Tibial nerve (tissue), 4 donors: ENCODE measurements around the gene RCOR2. TPM values are rescaled to one million over a fixed set of nuclear protein-coding genes. Genes with fewer than 3 reads are reported as not detected.
"Not testable (repeated sequence)": the region's sequence is repeated elsewhere in the genome, so short reads cannot be mapped to it uniquely, and the experiment has no call there.

Source experiments
- DNase-seq, 2 donors: peaks; one replicate each; pipeline ENCODE4 v3.0.0-alpha.2; 2019; ENCODE audit warnings: low spot score in 2 of 2
- H3K27ac ChIP-seq, 4 donors: fragments of 200-600 bp; sonication (generic) in 3 of 4; one replicate each; pipeline ENCODE4 v1.5.1; 2017 to 2019; ENCODE audit warnings: mild to moderate bottlenecking in 1 of 4
- H3K27me3 ChIP-seq, 2 donors: fragments of 200-600 bp; sonication (generic) in 1 of 2; one replicate each; pipeline versions ENCODE4 v1.5.1 to v1.6.0; 2017 to 2019
- H3K36me3 ChIP-seq, 3 donors: fragments of 200-600 bp; sonication (generic); one replicate each; pipeline ENCODE4 v1.5.1; 2018 to 2019
- H3K4me1 ChIP-seq, 4 donors: fragments of 200-600 bp; sonication (generic) in 3 of 4; one replicate each; pipeline ENCODE4 v1.5.1; 2017 to 2019
- H3K4me3 ChIP-seq, 4 donors: fragments of 200-600 bp; sonication (generic) in 3 of 4; one replicate each; pipeline ENCODE4 v1.5.1; 2017 to 2019; ENCODE audit warnings: mild to moderate bottlenecking in 1 of 4, moderate library complexity in 1 of 4
- H3K9me3 ChIP-seq, 4 donors: fragments of 200-600 bp; sonication (generic) in 3 of 4; one replicate each; pipeline ENCODE4 v1.5.1; 2017 to 2019
- EP300 ChIP-seq, 2 donors: sonication (generic); formaldehyde crosslinking; IDR thresholded peaks; one replicate each; pipeline ENCODE4 v1.6.1; 2017; ENCODE audit warnings: antibody characterized with exemption in 2 of 2, mild to moderate bottlenecking in 1 of 2
- POLR2A ChIP-seq, 2 donors: fragments of 450-650 bp; IDR thresholded peaks; one replicate each; pipeline ENCODE4 v1.6.1; 2017; ENCODE audit warnings: antibody characterized with exemption in 2 of 2, mild to moderate bottlenecking in 2 of 2, moderate library complexity in 2 of 2
- WGBS, 2 donors: methylation state at CpG; one replicate each; pipeline ENCODE4 v1.1.5; 2018; 5-methylcytosine and 5-hydroxymethylcytosine counted together
- total RNA-seq, 4 donors: library from RNA; depleted of rRNA; stranded (reverse); fragments of >200 nt; gene quantifications; one replicate each; pipeline ENCODE4 v1.1.0, GENCODE V29; 2016
- TF ChIP-seq, protein P1 (sequence below), 5 experiments: fragments of 200-600 bp in 3 of 5; fragments of 450-650 bp in 2 of 5; sonication (generic) in 3 of 5; IDR thresholded peaks; one replicate each; pipeline ENCODE4 v1.5.1; 2016 to 2019; ENCODE audit warnings: antibody characterized with exemption in 5 of 5, mild to moderate bottlenecking in 3 of 5, moderate library complexity in 2 of 5

Gene RCOR2
- total RNA-seq, result 1 to 10 TPM in 1 of 4 donors, under 1 TPM in 1, not detected in 2; 0.22 to 1.6 TPM

DNA sequence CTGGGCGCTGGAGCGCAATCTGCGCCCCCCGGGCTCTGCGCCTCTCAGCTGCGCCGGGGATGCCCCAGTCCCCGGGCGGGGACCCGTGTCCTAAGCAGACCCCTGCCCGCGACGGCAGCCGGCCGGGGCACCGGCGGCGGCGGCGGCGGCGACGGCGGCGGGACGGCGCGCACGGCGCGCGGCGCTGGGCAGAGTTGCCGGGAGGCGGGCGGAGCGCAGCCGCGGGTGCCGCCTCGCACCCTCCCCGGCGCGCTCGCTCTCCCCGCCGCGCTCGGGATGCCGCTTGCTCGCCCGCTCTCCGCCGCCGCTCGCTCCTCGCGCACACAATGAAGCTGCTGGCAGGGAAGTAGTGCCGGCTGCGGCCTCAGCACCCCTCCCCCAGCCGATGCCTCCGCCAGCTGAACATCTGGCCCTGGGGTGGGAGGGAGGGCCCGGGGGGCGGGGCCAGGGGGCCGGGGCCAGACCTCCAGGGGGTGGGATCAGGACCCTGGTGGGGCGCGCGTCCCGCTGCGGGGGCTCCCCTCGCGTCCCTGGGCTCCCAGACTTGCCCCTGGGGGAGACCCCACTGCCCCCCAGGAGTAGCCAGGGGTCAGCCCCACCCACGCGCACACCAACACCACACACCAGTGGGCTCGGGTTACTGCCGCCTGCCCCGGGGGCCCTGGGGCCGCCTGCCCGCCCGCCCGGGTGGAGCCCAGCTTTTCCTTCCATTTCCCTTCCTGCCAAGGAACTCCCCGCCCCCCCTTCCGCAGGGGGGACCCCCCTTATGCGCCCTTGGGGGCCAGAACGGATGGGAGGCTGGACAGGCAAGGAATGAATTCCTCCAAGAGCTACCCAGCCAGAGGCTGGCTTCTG is at the start of gene RCOR2:
TSS of gene RCOR2 (minus strand) at position 328 of the 855 bp plus-strand sequence. CDS start 708 bp downstream, outside the sequence.
- peak; percentile 42 to 47 for DNase-seq
- Histone ChIP-seq H3K4me3 (peak within 1 kb of the TSS; percentile 27 to 60 (median 52)), H3K36me3 (no peaks in the 10 kb centered on the region), H3K27ac (peak within 1 kb of the TSS in 3 of 4 donors; percentile 59 to 80 (median 61)), H3K4me1 (peaks cover 0 to 56% (median 42%) of the 10 kb centered on the region in 4 donors), H3K9me3 (no peaks in the 10 kb centered on the region), H3K27me3 (no peaks in the 10 kb centered on the region)
- WGBS, 2 donors, result 0 to 1% methylated on average over 12 to 18 of the region's 85 CpGs
- TF ChIP-seq, protein P1, sequence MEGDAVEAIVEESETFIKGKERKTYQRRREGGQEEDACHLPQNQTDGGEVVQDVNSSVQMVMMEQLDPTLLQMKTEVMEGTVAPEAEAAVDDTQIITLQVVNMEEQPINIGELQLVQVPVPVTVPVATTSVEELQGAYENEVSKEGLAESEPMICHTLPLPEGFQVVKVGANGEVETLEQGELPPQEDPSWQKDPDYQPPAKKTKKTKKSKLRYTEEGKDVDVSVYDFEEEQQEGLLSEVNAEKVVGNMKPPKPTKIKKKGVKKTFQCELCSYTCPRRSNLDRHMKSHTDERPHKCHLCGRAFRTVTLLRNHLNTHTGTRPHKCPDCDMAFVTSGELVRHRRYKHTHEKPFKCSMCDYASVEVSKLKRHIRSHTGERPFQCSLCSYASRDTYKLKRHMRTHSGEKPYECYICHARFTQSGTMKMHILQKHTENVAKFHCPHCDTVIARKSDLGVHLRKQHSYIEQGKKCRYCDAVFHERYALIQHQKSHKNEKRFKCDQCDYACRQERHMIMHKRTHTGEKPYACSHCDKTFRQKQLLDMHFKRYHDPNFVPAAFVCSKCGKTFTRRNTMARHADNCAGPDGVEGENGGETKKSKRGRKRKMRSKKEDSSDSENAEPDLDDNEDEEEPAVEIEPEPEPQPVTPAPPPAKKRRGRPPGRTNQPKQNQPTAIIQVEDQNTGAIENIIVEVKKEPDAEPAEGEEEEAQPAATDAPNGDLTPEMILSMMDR (IDR thresholded peaks at IDR 0.05), result no peak
- TF ChIP-seq EP300 (IDR thresholded peaks at IDR 0.05) (peak in 1 of 2 donors; percentile 11), POLR2A (IDR thresholded peaks at IDR 0.05) (no peak)

- Histone ChIP-seq H3K27me3 (peaks cover 0 to 30% of the 10 kb centered on the region in 2 donors), H3K4me1 (peaks cover 0 to 3% (median 0%) of the 10 kb centered on the region in 4 donors), H3K27ac (no peak overlapping the region), H3K9me3 (no peaks in the 10 kb centered on the region), H3K36me3 (no peaks in the 10 kb centered on the region), H3K4me3 (no peak overlapping the region)
- no peak for DNase-seq
- TF ChIP-seq, protein P1 (IDR thresholded peaks at IDR 0.05), result no peak
- TF ChIP-seq POLR2A (IDR thresholded peaks at IDR 0.05), result no peak
- no peak for TF ChIP-seq EP300 (IDR thresholded peaks at IDR 0.05)
- WGBS, 2 donors, result 93 to 96% methylated on average over 1 of the region's 1 CpG
Measured at GRCh38 chr11:63966444-63966843, 49.5 kb upstream of the RCOR2 start.

DNA sequence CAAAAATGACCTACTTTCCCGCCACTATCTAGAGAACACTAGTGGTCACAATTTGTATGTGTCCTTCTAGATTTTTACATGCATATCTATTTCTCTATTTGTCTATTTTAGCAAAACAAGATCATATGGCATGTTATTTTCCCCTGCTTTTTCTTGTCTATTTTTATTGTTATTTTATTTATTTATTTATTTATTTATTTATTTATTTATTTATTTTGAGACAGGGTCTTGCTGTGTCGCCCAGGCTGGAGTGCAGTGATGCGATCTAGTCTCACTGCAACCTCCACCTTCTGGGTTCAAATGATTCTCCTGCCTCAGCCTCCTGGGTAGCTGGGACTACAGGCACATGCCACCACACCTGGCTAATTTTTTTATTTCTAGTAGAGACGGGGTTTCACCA is 46.9 kb upstream of the RCOR2 start:
- H3K27ac ChIP-seq, DNase-seq, H3K9me3 ChIP-seq, H3K4me3 ChIP-seq, H3K4me1 ChIP-seq, H3K36me3 ChIP-seq: not testable (repeated sequence)
- H3K27me3 ChIP-seq, result peaks cover 0 to 15% of the 10 kb centered on the region in 2 donors
- WGBS, 2 donors, result 93 to 94% methylated on average over 4 of the region's 4 CpGs

GRCh38 chr11:63961608-63962412 is 44.8 kb upstream of the RCOR2 start:
- no peak overlapping the region for H3K4me3 ChIP-seq
- DNase-seq, result no peak
- H3K9me3 ChIP-seq, result no peaks in the 10 kb centered on the region
- H3K4me1 ChIP-seq, result peaks cover 0 to 3% (median 0%) of the 10 kb centered on the region in 4 donors
- no peak overlapping the region for H3K27ac ChIP-seq
- WGBS, 2 donors, result 37 to 39% methylated on average over 14 to 16 of the region's 19 CpGs
- H3K27me3 ChIP-seq, result peaks cover 0 to 11% of the 10 kb centered on the region in 2 donors
- peaks cover 0 to 7% (median 0%) of the 10 kb centered on the region in 3 donors for H3K36me3 ChIP-seq
- TF ChIP-seq EP300 (IDR thresholded peaks at IDR 0.05) (no peak), POLR2A (IDR thresholded peaks at IDR 0.05) (no peak)
- TF ChIP-seq, protein P1 (IDR thresholded peaks at IDR 0.05), result no peak

DNA sequence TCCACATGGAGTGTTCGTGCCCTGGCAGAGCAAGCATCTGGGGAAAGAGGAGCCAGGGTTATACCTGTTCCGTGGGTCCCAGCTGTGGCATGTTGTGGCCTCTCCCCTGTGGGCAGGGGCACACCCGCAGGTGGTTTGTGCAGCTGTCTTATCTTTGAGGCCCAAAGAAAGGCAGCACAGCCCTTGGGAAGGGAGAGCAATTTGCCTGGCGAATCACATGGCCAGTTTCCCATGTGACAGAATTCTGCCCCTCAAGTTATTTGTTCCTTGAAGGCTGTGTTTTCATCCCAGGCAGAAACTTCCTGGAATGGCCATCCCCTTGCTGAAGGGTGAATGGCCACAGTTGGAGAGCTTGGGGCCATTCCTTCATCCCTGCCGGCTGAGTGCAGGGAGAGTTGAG is 41.0 kb upstream of the RCOR2 start:
- Histone ChIP-seq H3K36me3 (peaks cover 0 to 41% (median 8%) of the 10 kb centered on the region in 3 donors), H3K4me1 (peaks cover 0 to 3% (median 0%) of the 10 kb centered on the region in 4 donors), H3K27me3 (peaks cover 0 to 4% of the 10 kb centered on the region in 2 donors), H3K9me3 (no peaks in the 10 kb centered on the region), H3K27ac (no peak overlapping the region), H3K4me3 (no peak overlapping the region)
- no peak for DNase-seq
- 81 to 83% methylated on average over 3 to 5 of the region's 5 CpGs for WGBS, 2 donors
- TF ChIP-seq POLR2A (IDR thresholded peaks at IDR 0.05) (no peak), EP300 (IDR thresholded peaks at IDR 0.05) (no peak)
- TF ChIP-seq, protein P1 (IDR thresholded peaks at IDR 0.05), result no peak
